VCaP (cell line): ENCODE measurements around the gene AGTRAP.

Source experiments
- H3K27ac ChIP-seq: fragments of 450-650 bp; 2 replicates; pipeline ENCODE4 v1.5.1; 2017
- CTCF ChIP-seq: fragments of 450-650 bp; conservative IDR thresholded peaks from 2 replicates; pipeline ENCODE4 v1.5.1; 2017; ENCODE audit warnings: mild to moderate bottlenecking, moderate library complexity

Gene AGTRAP

GRCh38 chr1:11729498-11730428 is 6.2 kb upstream of the AGTRAP start:
- H3K27ac ChIP-seq, result peak overlapping the region; percentile 87
- TF ChIP-seq CTCF, result no peak

- peak overlapping the region; percentile 87 for H3K27ac ChIP-seq
- no peak for TF ChIP-seq CTCF
Observed at GRCh38 chr1:11730429-11730891, 5.5 kb upstream of the AGTRAP start.

GRCh38 chr1:11731691-11732283 is 4.1 kb upstream of the AGTRAP start:
- TF ChIP-seq CTCF, result no peak
- H3K27ac ChIP-seq, result peak overlapping the region; percentile 87

- H3K27ac ChIP-seq, result peak overlapping the region; percentile 87; the same call in 1 of the 2 replicates
- TF ChIP-seq CTCF, result no peak
Observed at GRCh38 chr1:11733306-11733705, 2.6 kb upstream of the AGTRAP start.

GRCh38 chr1:11735531-11735853 is 444 bp upstream of the AGTRAP start:
- peak overlapping the region; percentile 98 for H3K27ac ChIP-seq
- TF ChIP-seq CTCF, result no peak

- peak overlapping the region; percentile 98 for H3K27ac ChIP-seq
- no peak for TF ChIP-seq CTCF
Observed at GRCh38 chr1:11736746-11737639, 1.1 kb downstream of the AGTRAP start.

- no peak for TF ChIP-seq CTCF
- peak overlapping the region; percentile 98 for H3K27ac ChIP-seq
Observed at GRCh38 chr1:11738096-11738495, 2.2 kb downstream of the AGTRAP start.
